Panc1 (cell line): Measurements from ENCODE around the gene DYNLT1. TPM values are rescaled to one million over a fixed set of nuclear protein-coding genes. Genes with fewer than 3 reads are reported as not detected.

ENCODE experiments used
- ATAC-seq: fragments of 200-7000 bp; cut with Tn5 transposase; 2 replicates; pipeline ENCODE4 v1.9.1; 2020; ENCODE audit warnings: mild to moderate bottlenecking, moderate library complexity
- BruUV-seq: library from RNA; stranded (reverse); fragments of 400-500 nt; replicated peaks from 2 replicates; lab custom pipeline; 2021; lab: Mats Ljungman, UMichigan
- CTCF ChIA-PET: fragments of 300-600 bp; sonication (Branson Sonifier 250); formaldehyde crosslinking; loops from one replicate; lab custom pipeline; 2022; ENCODE audit warnings: antibody characterized with exemption; lab: Charles Lee
- POLR2A ChIA-PET: fragments of 300-600 bp; sonication (Branson Sonifier 250); formaldehyde crosslinking; loops from one replicate; lab custom pipeline; 2022; ENCODE audit warnings: antibody characterized with exemption; lab: Charles Lee
- DNase-seq: peaks from one replicate; pipeline ENCODE4 v3.0.0-alpha.2; 2010; ENCODE audit warnings: low read depth, low spot score
- H3K27ac ChIP-seq: 2 replicates; pipeline ENCODE4 v1.5.1; 2011; ENCODE audit warnings: mild to moderate bottlenecking, low read length, inconsistent platforms
- H3K27me3 ChIP-seq: fragments of 200-500 bp; sonication (Bioruptor generic); 2 replicates; pipeline ENCODE4 v1.6.0; 2014; ENCODE audit warnings: low read length, inconsistent platforms; ENCODE audit not compliant: control insufficient read depth, insufficient read depth
- H3K36me3 ChIP-seq: fragments of 200-500 bp; sonication (Bioruptor generic); 2 replicates; pipeline ENCODE4 v1.5.1; 2014; ENCODE audit warnings: inconsistent platforms, mild to moderate bottlenecking, low read length, moderate library complexity; ENCODE audit not compliant: control insufficient read depth, insufficient read depth
- H3K4me1 ChIP-seq: 2 replicates; pipeline ENCODE4 v1.5.1; 2011; ENCODE audit warnings: inconsistent platforms, mild to moderate bottlenecking, low read length, moderate library complexity; ENCODE audit not compliant: control insufficient read depth, insufficient read depth
- H3K4me3 ChIP-seq, 2 experiments: 2 replicates each; pipeline ENCODE4 v1.5.1; 2011 to 2012; ENCODE audit warnings: low read depth in 2 of 2, low read length in 2 of 2, mild to moderate bottlenecking in 2 of 2, inconsistent platforms in 1 of 2, moderate library complexity in 1 of 2
- H3K9me3 ChIP-seq: fragments of 200-500 bp; sonication (Bioruptor generic); 2 replicates; pipeline ENCODE4 v1.5.1; 2014; ENCODE audit warnings: low read depth, mild to moderate bottlenecking, inconsistent platforms, low read length, moderate library complexity; ENCODE audit not compliant: control insufficient read depth, insufficient read depth
- POLR2AphosphoS5 ChIP-seq: IDR thresholded peaks from 2 replicates; pipeline ENCODE4 v1.6.1; 2012; ENCODE audit warnings: mild to moderate bottlenecking, low read depth, low read length, moderate library complexity
- SIN3A ChIP-seq: IDR thresholded peaks from 2 replicates; pipeline ENCODE4 v1.6.1; 2012; ENCODE audit warnings: low read depth, mild to moderate bottlenecking, low read length, moderate library complexity, borderline replicate concordance; ENCODE audit not compliant: insufficient read depth
- TCF7L2 ChIP-seq: IDR thresholded peaks from 2 replicates; pipeline ENCODE4 v1.6.1; 2011; ENCODE audit warnings: mild to moderate bottlenecking, low read depth, low read length, inconsistent platforms
- in situ Hi-C: cut with HindIII; loops from 2 replicates; pipeline ENCODE4 v1.10.0; 2016; ENCODE audit warnings: low sequenced_read_pairs, low pct_unique_long_range_greater_than_20kb
- intact Hi-C: fragments of 100-400 bp; cut with micrococcal nuclease; formaldehyde crosslinking; loops from one replicate; pipeline ENCODE4 v1.10.0; 2022; ENCODE audit not compliant: unreplicated experiment
- total RNA-seq: library from RNA; stranded (reverse); gene quantifications from one replicate; pipeline ENCODE4 v1.2.1, GENCODE V29; 2021; ENCODE audit not compliant: unreplicated experiment
- TF ChIP-seq, protein P1 (sequence below): fragments of 450-650 bp; IDR thresholded peaks from 2 replicates; pipeline ENCODE4 v1.5.1; 2017; ENCODE audit warnings: mild to moderate bottlenecking
- TF ChIP-seq, protein P2 (sequence below), 2 experiments: IDR thresholded peaks; 2 replicates each; pipeline ENCODE4 v1.6.1; 2011 to 2012; ENCODE audit warnings: low read depth in 2 of 2, control low read depth in 1 of 2, low read length in 1 of 2, mild to moderate bottlenecking in 1 of 2, moderate library complexity in 1 of 2; ENCODE audit not compliant: insufficient read depth in 1 of 2

The DYNLT1 gene
- total RNA-seq, 1 experiment from 2014 or later = 137 TPM

DNA sequence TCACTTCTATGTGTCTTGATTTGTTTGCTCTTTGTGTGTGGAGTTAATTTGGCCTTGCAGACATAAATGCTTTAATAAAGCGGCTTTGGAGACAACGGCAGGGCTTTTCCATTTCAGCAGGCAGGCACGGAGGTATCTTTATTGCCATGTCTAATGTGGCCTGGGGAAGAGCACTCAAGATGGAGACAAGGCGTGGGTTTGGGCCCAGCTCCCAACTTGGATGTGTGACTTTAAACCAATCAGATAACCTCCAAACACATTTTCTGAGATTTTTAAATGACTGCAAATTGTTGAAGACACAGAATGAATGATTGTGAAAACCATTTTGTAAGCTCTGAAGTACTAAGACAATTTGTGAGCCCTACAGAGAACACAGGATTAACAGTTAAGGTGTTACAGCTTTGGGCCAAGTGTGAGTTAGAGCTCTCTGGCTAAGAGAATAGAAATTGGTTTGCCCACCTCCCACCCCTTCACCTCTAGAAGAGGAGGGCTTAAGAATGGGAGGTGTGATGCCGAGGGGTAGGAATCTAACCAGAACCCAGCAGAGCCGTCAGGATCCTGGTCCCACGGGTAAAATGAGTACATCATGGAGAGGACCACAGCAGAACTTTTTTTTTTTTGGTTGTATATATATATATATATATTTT lies 9.0 kb downstream of the DYNLT1 start:
- intact Hi-C loops = no loop called here
- TF ChIP-seq SIN3A = no peak
- no peak for TF ChIP-seq POLR2AphosphoS5
- TF ChIP-seq, protein P1, sequence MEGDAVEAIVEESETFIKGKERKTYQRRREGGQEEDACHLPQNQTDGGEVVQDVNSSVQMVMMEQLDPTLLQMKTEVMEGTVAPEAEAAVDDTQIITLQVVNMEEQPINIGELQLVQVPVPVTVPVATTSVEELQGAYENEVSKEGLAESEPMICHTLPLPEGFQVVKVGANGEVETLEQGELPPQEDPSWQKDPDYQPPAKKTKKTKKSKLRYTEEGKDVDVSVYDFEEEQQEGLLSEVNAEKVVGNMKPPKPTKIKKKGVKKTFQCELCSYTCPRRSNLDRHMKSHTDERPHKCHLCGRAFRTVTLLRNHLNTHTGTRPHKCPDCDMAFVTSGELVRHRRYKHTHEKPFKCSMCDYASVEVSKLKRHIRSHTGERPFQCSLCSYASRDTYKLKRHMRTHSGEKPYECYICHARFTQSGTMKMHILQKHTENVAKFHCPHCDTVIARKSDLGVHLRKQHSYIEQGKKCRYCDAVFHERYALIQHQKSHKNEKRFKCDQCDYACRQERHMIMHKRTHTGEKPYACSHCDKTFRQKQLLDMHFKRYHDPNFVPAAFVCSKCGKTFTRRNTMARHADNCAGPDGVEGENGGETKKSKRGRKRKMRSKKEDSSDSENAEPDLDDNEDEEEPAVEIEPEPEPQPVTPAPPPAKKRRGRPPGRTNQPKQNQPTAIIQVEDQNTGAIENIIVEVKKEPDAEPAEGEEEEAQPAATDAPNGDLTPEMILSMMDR = no peak
- TF ChIP-seq, protein P2, sequence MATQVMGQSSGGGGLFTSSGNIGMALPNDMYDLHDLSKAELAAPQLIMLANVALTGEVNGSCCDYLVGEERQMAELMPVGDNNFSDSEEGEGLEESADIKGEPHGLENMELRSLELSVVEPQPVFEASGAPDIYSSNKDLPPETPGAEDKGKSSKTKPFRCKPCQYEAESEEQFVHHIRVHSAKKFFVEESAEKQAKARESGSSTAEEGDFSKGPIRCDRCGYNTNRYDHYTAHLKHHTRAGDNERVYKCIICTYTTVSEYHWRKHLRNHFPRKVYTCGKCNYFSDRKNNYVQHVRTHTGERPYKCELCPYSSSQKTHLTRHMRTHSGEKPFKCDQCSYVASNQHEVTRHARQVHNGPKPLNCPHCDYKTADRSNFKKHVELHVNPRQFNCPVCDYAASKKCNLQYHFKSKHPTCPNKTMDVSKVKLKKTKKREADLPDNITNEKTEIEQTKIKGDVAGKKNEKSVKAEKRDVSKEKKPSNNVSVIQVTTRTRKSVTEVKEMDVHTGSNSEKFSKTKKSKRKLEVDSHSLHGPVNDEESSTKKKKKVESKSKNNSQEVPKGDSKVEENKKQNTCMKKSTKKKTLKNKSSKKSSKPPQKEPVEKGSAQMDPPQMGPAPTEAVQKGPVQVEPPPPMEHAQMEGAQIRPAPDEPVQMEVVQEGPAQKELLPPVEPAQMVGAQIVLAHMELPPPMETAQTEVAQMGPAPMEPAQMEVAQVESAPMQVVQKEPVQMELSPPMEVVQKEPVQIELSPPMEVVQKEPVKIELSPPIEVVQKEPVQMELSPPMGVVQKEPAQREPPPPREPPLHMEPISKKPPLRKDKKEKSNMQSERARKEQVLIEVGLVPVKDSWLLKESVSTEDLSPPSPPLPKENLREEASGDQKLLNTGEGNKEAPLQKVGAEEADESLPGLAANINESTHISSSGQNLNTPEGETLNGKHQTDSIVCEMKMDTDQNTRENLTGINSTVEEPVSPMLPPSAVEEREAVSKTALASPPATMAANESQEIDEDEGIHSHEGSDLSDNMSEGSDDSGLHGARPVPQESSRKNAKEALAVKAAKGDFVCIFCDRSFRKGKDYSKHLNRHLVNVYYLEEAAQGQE (IDR thresholded peaks at IDR 0.05; ENCODE audit: insufficient read depth in 1 of 2, low read depth in 2 of 2, low read length in 1 of 2) = no peak
- TF ChIP-seq TCF7L2 = no peak
- no peaks in the 10 kb centered on the region for H3K27me3 ChIP-seq
- BruUV-seq = no TSS peak
- H3K4me1 ChIP-seq = no peaks in the 10 kb centered on the region
- no peak overlapping the region for H3K27ac ChIP-seq
- DNase-seq = no peak
- no peaks in the 10 kb centered on the region for H3K9me3 ChIP-seq
- CTCF ChIA-PET = no interaction called here
- no peak for ATAC-seq
- POLR2A ChIA-PET = no interaction called here
- in situ Hi-C loops = no loop called here
- peaks cover 16% of the 10 kb centered on the region for H3K36me3 ChIP-seq
- no peak overlapping the region for H3K4me3 ChIP-seq

DNA sequence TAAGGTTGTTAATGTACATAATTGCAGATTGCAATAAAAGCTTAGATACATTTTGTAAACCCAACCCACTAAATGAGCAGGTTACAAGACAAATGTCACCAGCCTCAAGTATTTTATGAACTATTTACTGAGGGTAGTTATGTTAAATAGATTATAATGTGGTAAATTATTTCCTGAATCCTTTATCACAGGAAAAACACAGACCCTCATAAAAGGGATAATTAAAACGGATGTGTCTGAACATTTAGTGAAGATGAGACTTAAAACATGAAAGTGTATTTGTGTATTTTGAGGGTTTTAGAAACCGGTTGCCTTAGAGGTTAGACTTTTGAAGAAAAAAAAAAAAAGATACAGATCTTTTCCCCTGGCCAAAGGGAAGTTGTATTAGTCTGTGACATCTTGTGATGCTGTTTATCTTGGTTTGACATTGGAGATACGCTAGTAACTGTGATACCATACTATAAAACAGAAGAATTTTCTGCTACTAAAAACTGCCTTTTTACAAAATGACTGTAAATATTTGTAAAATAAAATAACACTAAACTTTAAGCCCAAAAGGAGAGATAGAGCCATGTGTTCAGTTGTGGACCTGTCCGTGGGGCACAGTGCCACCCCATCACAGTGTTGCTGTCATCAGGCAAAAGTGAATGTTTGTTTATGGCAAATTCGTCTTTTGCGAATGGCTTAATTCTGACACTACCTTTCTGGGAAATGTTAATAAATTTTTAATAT lies 9.7 kb downstream of the DYNLT1 start:
- DNase-seq (no peak), ATAC-seq (no peak)
- POLR2A ChIA-PET = no interaction called here
- CTCF ChIA-PET = no interaction called here
- Histone ChIP-seq H3K4me3 (no peak overlapping the region), H3K36me3 (peaks cover 17% of the 10 kb centered on the region), H3K4me1 (no peaks in the 10 kb centered on the region), H3K9me3 (no peaks in the 10 kb centered on the region), H3K27ac (no peak overlapping the region), H3K27me3 (no peaks in the 10 kb centered on the region)
- in situ Hi-C loops (no loop called here), intact Hi-C loops (no loop called here)
- TF ChIP-seq, protein P2 (IDR thresholded peaks at IDR 0.05; ENCODE audit: insufficient read depth in 1 of 2, low read depth in 2 of 2, low read length in 1 of 2) = no peak
- no peak for TF ChIP-seq POLR2AphosphoS5
- no peak for TF ChIP-seq SIN3A
- no TSS peak for BruUV-seq
